Trophoblast cell (in vitro differentiated cells and primary cell): ENCODE measurements around the gene RNF208.
A peak's percentile ranks its signal among the peaks of the same experiment; 100 is the strongest.

Experiments
- DNase-seq, 2 donors: peaks; one replicate each; pipeline ENCODE4 v3.0.0-alpha.2; 2016
- H2AFZ ChIP-seq: 2 replicates; pipeline ENCODE4 v1.6.1; 2013; ENCODE audit warnings: low read length, moderate library complexity, mild to moderate bottlenecking; ENCODE audit not compliant: insufficient read depth, poor library complexity
- H2AK5ac ChIP-seq: 2 replicates; pipeline ENCODE4 v1.6.1; 2013; ENCODE audit warnings: mild to moderate bottlenecking, low read length
- H2BK120ac ChIP-seq: 2 replicates; pipeline ENCODE4 v1.6.1; 2013; ENCODE audit warnings: low read length, mild to moderate bottlenecking, moderate library complexity; ENCODE audit not compliant: insufficient read depth, poor library complexity
- H2BK12ac ChIP-seq: 2 replicates; pipeline ENCODE4 v1.6.1; 2013; ENCODE audit warnings: mild to moderate bottlenecking, low read length, moderate library complexity
- H2BK5ac ChIP-seq: 2 replicates; pipeline ENCODE4 v1.6.1; 2013; ENCODE audit warnings: low read length, low read depth, moderate library complexity, mild to moderate bottlenecking; ENCODE audit not compliant: poor library complexity
- H3K14ac ChIP-seq: 2 replicates; pipeline ENCODE4 v1.6.1; 2013; ENCODE audit warnings: mild to moderate bottlenecking, low read length
- H3K18ac ChIP-seq: 2 replicates; pipeline ENCODE4 v1.6.1; 2013; ENCODE audit warnings: mild to moderate bottlenecking, low read length
- H3K23ac ChIP-seq: 2 replicates; pipeline ENCODE4 v1.6.1; 2013; ENCODE audit warnings: low read length
- H3K27ac ChIP-seq: 2 replicates; pipeline ENCODE4 v1.5.1; 2013; ENCODE audit warnings: low read depth, mild to moderate bottlenecking, inconsistent platforms, low read length, moderate library complexity
- H3K27me3 ChIP-seq: 2 replicates; pipeline ENCODE4 v1.6.1; 2013; ENCODE audit warnings: inconsistent platforms, mild to moderate bottlenecking, low read length, moderate library complexity; ENCODE audit not compliant: insufficient read depth
- H3K36me3 ChIP-seq, 2 experiments: 1 replicate in 1 of 2; 2 replicates in 1 of 2; pipeline ENCODE4 v1.6.1; 2013; ENCODE audit warnings: low read length in 2 of 2, mild to moderate bottlenecking in 2 of 2, moderate library complexity in 1 of 2; ENCODE audit not compliant: insufficient read depth in 2 of 2, control insufficient read depth in 1 of 2
- H3K4ac ChIP-seq: 2 replicates; pipeline ENCODE4 v1.6.1; 2013; ENCODE audit warnings: low read depth, mild to moderate bottlenecking, low read length, moderate library complexity
- H3K4me1 ChIP-seq, 2 experiments: 1 replicate in 1 of 2; 2 replicates in 1 of 2; pipeline ENCODE4 v1.6.1; 2013; ENCODE audit warnings: low read length in 2 of 2, mild to moderate bottlenecking in 2 of 2, moderate library complexity in 1 of 2; ENCODE audit not compliant: insufficient read depth in 2 of 2, control insufficient read depth in 1 of 2
- H3K4me2 ChIP-seq: 2 replicates; pipeline ENCODE4 v1.6.1; 2013; ENCODE audit warnings: inconsistent platforms, mild to moderate bottlenecking, low read length, moderate library complexity
- H3K4me3 ChIP-seq: 2 replicates; pipeline ENCODE4 v1.5.1; 2013; ENCODE audit warnings: mild to moderate bottlenecking, low read depth, low read length, inconsistent platforms
- H3K79me1 ChIP-seq: one replicate; pipeline ENCODE4 v1.6.1; 2013; ENCODE audit warnings: low read length
- H3K79me2 ChIP-seq: 2 replicates; pipeline ENCODE4 v1.6.1; 2013; ENCODE audit warnings: low read length, mild to moderate bottlenecking; ENCODE audit not compliant: control insufficient read depth, insufficient read depth, poor library complexity
- H3K9ac ChIP-seq: 2 replicates; pipeline ENCODE4 v1.6.1; 2013; ENCODE audit warnings: mild to moderate bottlenecking, low read length
- H3K9me3 ChIP-seq: 2 replicates; pipeline ENCODE4 v1.6.1; 2013; ENCODE audit warnings: low read depth, mild to moderate bottlenecking, control low read depth, inconsistent platforms, low read length; ENCODE audit not compliant: insufficient read depth
- H4K12ac ChIP-seq: 2 replicates; pipeline ENCODE4 v1.6.1; 2013; ENCODE audit warnings: low read depth, mild to moderate bottlenecking, low read length, moderate library complexity
- H4K8ac ChIP-seq: 2 replicates; pipeline ENCODE4 v1.6.1; 2013; ENCODE audit warnings: low read depth, mild to moderate bottlenecking, low read length, moderate library complexity
- H4K91ac ChIP-seq: one replicate; pipeline ENCODE4 v1.6.1; 2013; ENCODE audit warnings: low read depth, mild to moderate bottlenecking, low read length, moderate library complexity
- whole genome bisulfite sequencing: extraction: QIAGEN DNeasy Blood & Tissue Kit; methylation state at CpG from one replicate; pipeline ENCODE4 v1.1.7; 2013; ENCODE audit warnings: missing lambda C conversion rate; ENCODE audit not compliant: insufficient read length, insufficient coverage; ENCODE audit errors: extremely low coverage; 5-methylcytosine and 5-hydroxymethylcytosine counted together

The RNF208 gene

DNA sequence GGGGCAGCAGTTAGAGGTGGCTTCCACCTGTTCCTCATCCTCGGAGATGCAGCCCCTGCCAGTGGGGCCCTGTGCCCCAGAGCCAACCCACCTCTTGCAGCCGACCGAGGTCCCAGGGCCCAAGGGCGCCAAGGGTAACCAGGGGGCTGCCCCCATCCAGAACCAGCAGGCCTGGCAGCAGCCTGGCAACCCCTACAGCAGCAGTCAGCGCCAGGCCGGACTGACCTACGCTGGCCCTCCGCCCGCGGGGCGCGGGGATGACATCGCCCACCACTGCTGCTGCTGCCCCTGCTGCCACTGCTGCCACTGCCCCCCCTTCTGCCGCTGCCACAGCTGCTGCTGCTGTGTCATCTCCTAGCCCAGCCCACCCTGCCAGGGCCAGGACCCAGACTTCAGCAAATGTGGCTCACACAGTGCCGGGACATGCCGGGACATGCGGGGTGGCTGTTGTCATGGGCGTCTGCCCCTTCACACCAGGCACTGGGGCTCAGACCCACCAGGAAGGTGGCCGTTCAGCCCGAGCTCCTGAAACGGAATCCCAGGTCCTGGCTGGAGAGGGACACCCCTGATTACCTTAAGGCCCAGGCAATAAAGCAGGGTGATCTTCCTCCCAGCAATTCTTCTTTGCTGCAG lies 3.8 kb upstream of the RNF208 start:
- no peak overlapping the region for H3K27ac ChIP-seq
- H3K23ac ChIP-seq, result no peak overlapping the region
- peaks cover 20 to 30% of the 10 kb centered on the region in 2 experiments for H3K4me1 ChIP-seq
- WGBS, result no CpG with 5 or more reads among the region's 21 CpGs
- no peaks in the 10 kb centered on the region for H3K27me3 ChIP-seq
- H2BK5ac ChIP-seq, result no peak overlapping the region
- peaks cover 8% of the 10 kb centered on the region for H3K79me1 ChIP-seq
- H3K36me3 ChIP-seq, result no peaks in the 10 kb centered on the region
- no peak overlapping the region for H4K91ac ChIP-seq
- H4K12ac ChIP-seq, result no peak overlapping the region
- no peak overlapping the region for H2AFZ ChIP-seq
- no peak overlapping the region for H3K9ac ChIP-seq
- H3K4ac ChIP-seq, result no peak overlapping the region
- no peak overlapping the region for H3K14ac ChIP-seq
- peaks cover 3% of the 10 kb centered on the region for H3K9me3 ChIP-seq
- H2BK120ac ChIP-seq, result no peak overlapping the region
- H4K8ac ChIP-seq, result no peak overlapping the region
- no peak overlapping the region for H3K18ac ChIP-seq
- H2BK12ac ChIP-seq, result no peak overlapping the region
- H2AK5ac ChIP-seq, result no peak overlapping the region
- no peak overlapping the region for H3K4me2 ChIP-seq
- peaks cover 2% of the 10 kb centered on the region for H3K79me2 ChIP-seq
- H3K4me3 ChIP-seq, result no peak overlapping the region
- DNase-seq, result no peak

DNA sequence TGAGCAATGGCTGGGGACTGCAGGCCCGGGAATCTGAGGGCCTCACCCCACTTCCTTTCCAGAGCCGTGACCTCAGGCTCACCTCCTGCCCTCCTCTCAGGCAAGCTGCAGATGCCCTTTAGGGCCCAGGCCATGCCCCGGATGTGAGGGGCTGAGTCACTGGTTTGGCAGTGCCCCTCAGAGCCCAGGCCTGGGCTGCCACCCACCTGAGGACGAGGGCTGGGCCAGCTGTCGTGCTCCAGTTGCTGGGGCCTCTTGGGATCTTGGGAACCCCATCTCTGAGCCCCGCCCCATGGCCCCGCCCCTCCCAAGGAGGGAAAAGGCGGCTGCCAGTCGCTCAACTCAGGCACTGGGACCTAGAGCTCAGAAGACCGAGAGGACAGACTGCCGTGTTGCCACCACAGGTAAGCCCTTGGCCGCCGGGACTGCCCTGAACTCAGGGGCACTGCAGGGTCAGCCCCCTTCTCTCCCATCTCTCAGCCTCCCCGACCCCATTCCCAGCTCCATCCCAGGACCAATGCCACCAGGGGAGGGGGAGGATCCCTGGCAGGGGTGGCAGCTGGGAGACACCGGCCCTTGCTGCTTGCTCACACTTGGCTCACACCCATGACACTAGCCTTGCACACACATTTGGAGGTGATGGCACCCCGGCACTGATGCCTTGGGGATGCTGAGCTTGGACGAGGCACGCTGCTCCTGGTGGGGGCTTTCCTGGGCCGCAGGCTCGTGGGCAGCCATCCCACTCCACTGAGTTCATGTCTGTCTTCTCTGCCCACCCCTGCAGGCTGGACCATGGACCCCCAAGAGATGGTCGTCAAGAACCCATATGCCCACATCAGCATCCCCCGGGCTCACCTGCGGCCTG lies 3.0 kb upstream of the RNF208 start, which contains the start of gene CYSRT1:
Gene CYSRT1, plus strand, starts transcription at position 345 of the 865 bp plus-strand sequence. Its CDS starts 448 bp downstream, at position 793.
- peaks cover 20 to 30% of the 10 kb centered on the region in 2 experiments for H3K4me1 ChIP-seq
- no peaks in the 10 kb centered on the region for H3K27me3 ChIP-seq
- peak within 1 kb of the TSS; percentile 91 for H4K8ac ChIP-seq
- no peak within 1 kb of the TSS for H3K14ac ChIP-seq
- H3K36me3 ChIP-seq, result no peaks in the 10 kb centered on the region
- no peak for DNase-seq
- H2AK5ac ChIP-seq, result peak within 1 kb of the TSS; percentile 8
- H3K23ac ChIP-seq, result no peak within 1 kb of the TSS
- peaks cover 8% of the 10 kb centered on the region for H3K79me1 ChIP-seq
- no peak within 1 kb of the TSS for H3K27ac ChIP-seq
- H2AFZ ChIP-seq, result no peak within 1 kb of the TSS
- H3K9ac ChIP-seq, result no peak within 1 kb of the TSS
- peak within 1 kb of the TSS; percentile 79 for H3K4me3 ChIP-seq
- WGBS, result no CpG with 5 or more reads among the region's 23 CpGs
- peak within 1 kb of the TSS; percentile 90 for H3K4ac ChIP-seq
- no peak within 1 kb of the TSS for H3K18ac ChIP-seq
- peak within 1 kb of the TSS; percentile 94 for H3K4me2 ChIP-seq
- no peak within 1 kb of the TSS for H2BK12ac ChIP-seq
- peak within 1 kb of the TSS; percentile 65 for H4K12ac ChIP-seq
- peaks cover 2% of the 10 kb centered on the region for H3K79me2 ChIP-seq
- no peak within 1 kb of the TSS for H2BK5ac ChIP-seq
- H2BK120ac ChIP-seq, result no peak within 1 kb of the TSS
- no peak within 1 kb of the TSS for H4K91ac ChIP-seq
- peaks cover 3% of the 10 kb centered on the region for H3K9me3 ChIP-seq

DNA sequence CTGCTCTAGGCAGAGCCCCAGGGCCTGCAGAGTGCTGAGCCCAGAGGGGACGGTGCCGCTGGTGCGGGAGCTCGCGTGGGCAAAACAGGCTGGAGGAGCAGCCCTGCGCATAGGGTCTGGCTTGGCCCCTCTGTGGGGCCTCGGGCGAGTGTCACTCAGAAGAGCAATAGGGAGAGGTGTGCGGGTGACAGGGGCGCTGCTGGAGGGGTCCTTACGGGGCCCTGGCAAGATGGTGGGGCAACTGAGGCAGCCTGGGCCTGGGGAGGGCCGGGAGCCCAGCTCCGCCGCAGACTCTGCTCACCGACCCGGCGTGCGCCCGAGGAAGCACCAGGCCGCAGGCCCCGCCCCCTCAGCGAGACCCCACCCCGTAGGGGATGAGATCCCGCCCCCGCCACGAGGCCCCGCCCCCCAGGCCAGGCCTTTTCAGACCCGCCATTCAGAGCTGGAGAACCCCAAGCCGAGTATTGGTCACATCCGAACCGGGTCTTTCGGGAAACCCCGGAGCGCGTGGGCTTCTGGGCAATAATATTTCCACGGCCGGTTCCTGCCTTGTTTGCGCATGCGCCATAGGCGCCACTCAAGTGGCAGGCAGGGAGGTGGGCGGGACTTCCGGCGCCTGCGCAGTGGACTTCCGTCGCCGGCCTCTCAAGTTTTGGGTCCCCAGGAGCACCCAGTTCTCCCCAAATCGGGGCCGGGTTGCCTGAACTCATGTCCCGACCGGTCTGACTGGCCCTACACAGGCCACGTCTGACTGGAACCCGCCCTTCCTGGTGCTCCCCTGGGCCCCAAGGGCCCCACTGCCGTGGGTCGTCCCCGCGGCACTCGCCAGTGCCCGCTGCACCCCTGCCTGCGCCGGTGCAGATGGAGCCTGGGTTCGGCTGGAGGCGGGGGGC lies 1.3 kb upstream of the RNF208 start:
- peak overlapping the region; percentile 65 for H4K12ac ChIP-seq

More for the DNA sequence above, 1.3 kb upstream of the RNF208 start:
- peak; percentile 98 for DNase-seq
- Histone ChIP-seq H3K36me3 (peaks cover 0 to 3% of the 10 kb centered on the region in 2 experiments), H3K79me2 (peaks cover 2% of the 10 kb centered on the region), H2BK120ac (peak overlapping the region; percentile 39), H3K27ac (peak overlapping the region; percentile 24), H2BK5ac (peak overlapping the region; percentile 18), H3K14ac (peak overlapping the region; percentile 62), H3K9ac (peak overlapping the region; percentile 96), H3K23ac (no peak overlapping the region), H2AK5ac (peak overlapping the region; percentile 8), H4K8ac (peak overlapping the region; percentile 91), H4K91ac (peak overlapping the region; percentile 93), H3K4me1 (peaks cover 22 to 30% of the 10 kb centered on the region in 2 experiments), H3K18ac (peak overlapping the region; percentile 94), H2BK12ac (no peak overlapping the region), H3K9me3 (peaks cover 2% of the 10 kb centered on the region), H3K79me1 (peaks cover 8% of the 10 kb centered on the region), H3K4ac (peak overlapping the region; percentile 90), H2AFZ (peak overlapping the region; percentile 76), H3K4me3 (peak overlapping the region; percentile 79), H3K4me2 (peak overlapping the region; percentile 94), H3K27me3 (no peaks in the 10 kb centered on the region)
- no CpG with 5 or more reads among the region's 63 CpGs for WGBS
